GM12865 (cell line): ENCODE measurements around the gene GSKIP.
A peak's percentile ranks its signal among the peaks of the same experiment; 100 is the strongest.

Experiments
- DNase-seq: peaks from one replicate; pipeline ENCODE4 v3.0.0; 2010; ENCODE audit warnings: low read depth
- H3K4me3 ChIP-seq: 2 replicates; pipeline ENCODE4 v1.5.1; 2011; ENCODE audit warnings: mild to moderate bottlenecking, low read depth, low read length, control low read depth
- CTCF ChIP-seq: IDR thresholded peaks from 2 replicates; pipeline ENCODE4 v1.5.1; 2011; ENCODE audit warnings: low read length, control low read depth, low read depth, inconsistent platforms; ENCODE audit not compliant: insufficient read depth; ENCODE audit errors: missing control alignments

The GSKIP gene

DNA sequence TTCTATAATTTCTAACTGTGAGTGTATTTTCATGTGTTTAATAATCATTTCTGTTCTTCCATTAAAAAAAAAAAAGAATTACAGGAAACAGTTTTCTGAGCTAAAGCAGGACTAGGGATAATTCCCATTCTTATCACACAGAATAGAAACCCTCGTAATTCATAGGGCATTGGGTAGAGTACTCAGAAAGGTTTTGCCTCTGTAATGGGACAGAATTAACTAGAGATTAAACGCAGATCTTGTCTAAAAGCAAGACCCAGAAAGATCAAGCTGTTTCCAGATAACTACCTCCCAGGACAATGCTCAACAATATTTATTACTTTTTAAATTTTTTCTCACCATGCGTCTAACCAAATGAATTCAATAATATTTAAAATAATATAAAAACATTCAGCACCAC lies 10.2 kb downstream of the GSKIP start:
- no peak for TF ChIP-seq CTCF
- DNase-seq, result no peak
- no peak overlapping the region for H3K4me3 ChIP-seq

GRCh38 chr14:96376093-96376492 lies 12.8 kb downstream of the GSKIP start:
- no peak overlapping the region for H3K4me3 ChIP-seq
- no peak for DNase-seq
- no peak for TF ChIP-seq CTCF

DNA sequence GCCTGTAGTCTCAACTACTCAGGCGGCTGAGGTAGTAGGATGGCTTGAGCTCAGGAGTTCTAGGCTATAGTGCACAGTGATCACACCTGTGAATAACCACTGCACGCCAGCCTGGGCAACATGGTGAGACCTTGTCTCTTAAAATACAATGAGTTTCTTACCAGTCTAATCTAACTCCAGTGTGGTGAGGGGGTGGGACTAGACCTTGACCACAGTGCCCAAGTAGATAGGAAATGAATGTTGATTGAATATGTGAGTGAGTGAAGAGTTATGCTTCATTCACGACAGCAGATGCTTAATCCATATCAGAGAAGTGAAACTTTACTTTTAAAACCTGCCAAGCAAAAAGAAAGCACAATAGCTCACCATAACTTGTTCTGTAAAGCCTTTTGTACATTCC lies 17.4 kb downstream of the GSKIP start:
- TF ChIP-seq CTCF, result no peak
- DNase-seq, result peak; percentile 66
- no peak overlapping the region for H3K4me3 ChIP-seq

GRCh38 chr14:96383445-96383844 lies 20.1 kb downstream of the GSKIP start:
- no peak for DNase-seq
- TF ChIP-seq CTCF, result no peak

DNA sequence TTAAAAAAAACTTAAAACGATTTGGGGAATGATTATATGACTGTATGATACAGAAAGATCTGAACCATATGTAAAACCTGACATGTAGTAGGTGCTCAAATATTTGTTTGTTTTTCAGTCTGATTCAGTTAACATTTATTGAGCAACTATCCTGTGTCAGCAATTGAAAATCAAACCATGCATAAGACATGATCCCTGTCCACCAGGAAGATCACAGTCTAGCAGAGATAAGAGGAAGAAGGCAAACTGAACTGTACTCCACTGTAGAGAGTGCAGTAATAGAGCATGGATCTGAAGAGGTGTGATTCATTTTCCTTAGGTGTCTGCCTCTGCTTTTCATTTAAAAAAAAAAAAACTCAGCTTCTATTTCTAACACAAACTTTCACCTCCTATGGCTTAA lies 20.7 kb downstream of the GSKIP start:
- DNase-seq, result no peak
- TF ChIP-seq CTCF, result no peak
- no peak overlapping the region for H3K4me3 ChIP-seq

More at GRCh38 chr14:96383445-96383844, 20.1 kb downstream of the GSKIP start:
- H3K4me3 ChIP-seq, result no peak overlapping the region

- H3K4me3 ChIP-seq, result no peak overlapping the region
- no peak for TF ChIP-seq CTCF
- no peak for DNase-seq
Measured at GRCh38 chr14:96384740-96385139, 21.4 kb downstream of the GSKIP start.

DNA sequence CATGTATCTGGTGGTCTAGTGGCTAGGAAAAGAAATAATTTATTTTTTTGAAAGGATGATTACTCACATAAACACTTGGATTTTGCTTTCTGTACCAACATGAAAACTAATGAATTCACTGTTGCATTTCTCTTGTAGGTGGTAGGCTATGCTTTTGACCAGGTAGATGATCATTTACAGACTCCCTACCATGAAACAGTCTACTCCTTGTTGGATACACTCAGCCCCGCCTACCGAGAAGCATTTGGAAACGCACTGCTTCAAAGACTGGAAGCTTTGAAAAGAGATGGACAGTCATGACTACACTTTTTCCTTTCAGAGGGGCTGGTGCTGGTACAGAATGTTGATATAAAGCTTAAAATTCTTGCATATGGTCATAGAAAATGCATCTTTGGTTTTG lies 22.1 kb downstream of the GSKIP start:
- TF ChIP-seq CTCF, result no peak
- H3K4me3 ChIP-seq, result no peak overlapping the region
- DNase-seq, result no peak
